AG04449 (cell line): ENCODE results near the gene LSMEM2.
A peak's percentile ranks its signal among the peaks of the same experiment; 100 is the strongest.

Experiments used
- CTCF ChIA-PET: fragments of 350-600 bp; formaldehyde crosslinking; extraction: SDS; loops from one replicate; lab custom pipeline; 2021; ENCODE audit warnings: antibody characterized with exemption; lab: Yijun Ruan, JAX
- POLR2A ChIA-PET: fragments of 400-600, 350-600 bp; formaldehyde crosslinking; extraction: SDS; loops from one replicate; lab custom pipeline; 2020; ENCODE audit warnings: antibody characterized with exemption, inconsistent platforms; lab: Yijun Ruan, JAX
- DNase-seq: peaks from one replicate; pipeline ENCODE4 v3.0.0-alpha.2; 2010; ENCODE audit warnings: low read depth, low spot score
- H3K4me3 ChIP-seq: 2 replicates; pipeline ENCODE4 v1.5.1; 2011; ENCODE audit warnings: low read depth, mild to moderate bottlenecking, control low read depth, low read length
- CTCF ChIP-seq: IDR thresholded peaks from one replicate; pipeline ENCODE4 v1.5.1; 2011; ENCODE audit warnings: mild to moderate bottlenecking, moderate library complexity, low read length, control low read depth, inconsistent platforms; ENCODE audit not compliant: insufficient read depth; ENCODE audit errors: missing control alignments

Gene LSMEM2

GRCh38 chr3:50263478-50264382 lies 15.2 kb upstream of the LSMEM2 start:
- ChIA-PET POLR2A (interaction anchor here (0.6 to 2.9 kb wide), 12 partner anchors 9 to 64 kb away, joined by 3 to 14 read pairs (median 4); partner anchors contain the start of gene GNAI2), CTCF (interaction anchor here (0.8 to 40.0 kb wide), 10 partner anchors 9 to 72 kb away, joined by 3 to 1609 read pairs (median 3); partner anchors contain the start of genes GNAI2 and GNAT1)
- peak overlapping the region; percentile 36 for H3K4me3 ChIP-seq
- no peak for TF ChIP-seq CTCF
- DNase-seq, result no peak

- TF ChIP-seq CTCF, result no peak
- ChIA-PET POLR2A (interaction anchor here (0.5 to 2.9 kb wide), 11 partner anchors 10 to 335 kb away, joined by 3 to 14 read pairs (median 4); partner anchors contain the start of genes GNAI2 and MON1A), CTCF (interaction anchor here (0.8 to 40.0 kb wide), 8 partner anchors 9 to 71 kb away, joined by 3 to 1609 read pairs (median 4); partner anchors contain the start of genes GNAI2 and GNAT1)
- peak overlapping the region; percentile 36 for H3K4me3 ChIP-seq
- peak; percentile 84 for DNase-seq
Measured at GRCh38 chr3:50264383-50264963, 14.4 kb upstream of the LSMEM2 start.

- H3K4me3 ChIP-seq, result no peak overlapping the region
- no peak for TF ChIP-seq CTCF
- POLR2A ChIA-PET, result interaction anchor here (0.5 to 2.9 kb wide), 9 partner anchors 11 to 336 kb away, joined by 3 to 14 read pairs (median 5); partner anchors contain the start of genes GNAI2 and MON1A
Measured at GRCh38 chr3:50264964-50265485, 13.9 kb upstream of the LSMEM2 start.

GRCh38 chr3:50265571-50265970 lies 13.3 kb upstream of the LSMEM2 start:
- no peak for TF ChIP-seq CTCF
- no peak overlapping the region for H3K4me3 ChIP-seq
- ChIA-PET POLR2A (interaction anchor here (2.0 to 2.9 kb wide), 3 partner anchors 19 to 30 kb away, joined by 9 to 14 read pairs (median 10); partner anchors contain the start of gene GNAI2), CTCF (interaction anchor here (0.8 to 40.0 kb wide), 5 partner anchors 9 to 144 kb away, joined by 3 to 1609 read pairs (median 9); partner anchors contain the start of genes GNAI2 and GNAT1)
- DNase-seq, result no peak

More at GRCh38 chr3:50264964-50265485, 13.9 kb upstream of the LSMEM2 start:
- DNase-seq, result no peak
- CTCF ChIA-PET, result interaction anchor here (0.8 to 40.0 kb wide), 5 partner anchors 8 to 72 kb away, joined by 3 to 1609 read pairs (median 7); partner anchors contain the start of genes GNAI2 and GNAT1

- ChIA-PET CTCF (interaction anchor here (0.8 to 40.0 kb wide), 4 partner anchors 9 to 145 kb away, joined by 3 to 1609 read pairs (median 156); partner anchors contain the start of genes GNAI2 and GNAT1), POLR2A (interaction anchor here (2.0 to 2.2 kb wide), 2 partner anchors 19 to 30 kb away, joined by 9 to 10 read pairs; partner anchors contain the start of gene GNAI2)
- H3K4me3 ChIP-seq, result no peak overlapping the region
- no peak for TF ChIP-seq CTCF
- DNase-seq, result no peak
Measured at GRCh38 chr3:50266017-50266416, 12.9 kb upstream of the LSMEM2 start.
